Gastrocnemius medialis (tissue), 4 donors: Measurements from ENCODE around the gene NCKAP1. TPM values are rescaled to one million over a fixed set of nuclear protein-coding genes. Genes with fewer than 3 reads are reported as not detected.

Source experiments
- ATAC-seq, 2 donors: fragments of 150-250 bp; one replicate each; pipeline ENCODE4 v1.9.1; 2016
- DNase-seq, 2 donors: peaks; one replicate each; pipeline ENCODE4 v3.0.0-alpha.2; 2019
- H3K27ac ChIP-seq, 4 donors: fragments of 200-600 bp; sonication (generic); 1 replicate in 1 of 4; 2 replicates in 3 of 4; pipeline ENCODE4 v1.5.1; 2016 to 2018; ENCODE audit warnings: mild to moderate bottlenecking in 2 of 4, moderate library complexity in 1 of 4
- H3K27me3 ChIP-seq, 3 donors: fragments of 200-600 bp; sonication (generic) in 2 of 3; 1 replicate in 1 of 3; 2 replicates in 2 of 3; pipeline versions ENCODE4 v1.5.1 to v1.6.0; 2016 to 2019; ENCODE audit warnings: mild to moderate bottlenecking in 1 of 3, moderate library complexity in 1 of 3
- H3K36me3 ChIP-seq, 2 donors: fragments of 200-600 bp; sonication (generic) in 1 of 2; one replicate each; pipeline ENCODE4 v1.5.1; 2017 to 2018
- H3K4me1 ChIP-seq, 2 donors: fragments of 200-600 bp; sonication (generic) in 1 of 2; one replicate each; pipeline ENCODE4 v1.5.1; 2016 to 2017; ENCODE audit warnings: mild to moderate bottlenecking in 2 of 2
- H3K4me3 ChIP-seq, 4 donors: fragments of 200-600 bp; sonication (generic) in 3 of 4; 1 replicate in 1 of 4; 2 replicates in 3 of 4; pipeline ENCODE4 v1.5.1; 2016 to 2019; ENCODE audit warnings: mild to moderate bottlenecking in 2 of 4
- H3K9me3 ChIP-seq, 3 donors: fragments of 200-600 bp; sonication (generic) in 2 of 3; 1 replicate in 1 of 3; 2 replicates in 2 of 3; pipeline ENCODE4 v1.5.1; 2016 to 2019
- POLR2A ChIP-seq, 2 donors: fragments of 450-650 bp; IDR thresholded peaks; one replicate each; pipeline ENCODE4 v1.6.1; 2017; ENCODE audit warnings: antibody characterized with exemption in 2 of 2, mild to moderate bottlenecking in 2 of 2, moderate library complexity in 2 of 2
- in situ Hi-C, 4 donors: fragments of 200-750 bp; cut with MboI; loops; one replicate each; pipeline versions ENCODE4 v1.15.0 to v1.8.0; 2017; ENCODE audit warnings: low sequenced_read_pairs in 4 of 4
- intact Hi-C: fragments of 100-400 bp; cut with DNase I; formaldehyde crosslinking; loops from one replicate; pipeline ENCODE4 v1.15.1; 2023; ENCODE audit warnings: low total_unique reads
- total RNA-seq, 4 donors: library from RNA; depleted of rRNA; stranded (reverse); fragments of >200 nt; gene quantifications; one replicate each; pipeline versions ENCODE4 v1.1.0 to v1.2.3, GENCODE V29; 2016
- TF ChIP-seq, protein P1 (sequence below), 5 experiments: fragments of 450-650 bp in 3 of 5; fragments of 200-600 bp in 2 of 5; sonication (generic) in 2 of 5; IDR thresholded peaks in 4 of 5; conservative IDR thresholded peaks in 1 of 5; 1 replicate in 4 of 5; 2 replicates in 1 of 5; pipeline ENCODE4 v1.5.1; 2016 to 2019; ENCODE audit warnings: antibody characterized with exemption in 5 of 5, mild to moderate bottlenecking in 3 of 5, moderate library complexity in 3 of 5

NCKAP1 gene
- total RNA-seq, 4 donors from 2014 or later, result 152 to 303 (median 168) TPM

DNA sequence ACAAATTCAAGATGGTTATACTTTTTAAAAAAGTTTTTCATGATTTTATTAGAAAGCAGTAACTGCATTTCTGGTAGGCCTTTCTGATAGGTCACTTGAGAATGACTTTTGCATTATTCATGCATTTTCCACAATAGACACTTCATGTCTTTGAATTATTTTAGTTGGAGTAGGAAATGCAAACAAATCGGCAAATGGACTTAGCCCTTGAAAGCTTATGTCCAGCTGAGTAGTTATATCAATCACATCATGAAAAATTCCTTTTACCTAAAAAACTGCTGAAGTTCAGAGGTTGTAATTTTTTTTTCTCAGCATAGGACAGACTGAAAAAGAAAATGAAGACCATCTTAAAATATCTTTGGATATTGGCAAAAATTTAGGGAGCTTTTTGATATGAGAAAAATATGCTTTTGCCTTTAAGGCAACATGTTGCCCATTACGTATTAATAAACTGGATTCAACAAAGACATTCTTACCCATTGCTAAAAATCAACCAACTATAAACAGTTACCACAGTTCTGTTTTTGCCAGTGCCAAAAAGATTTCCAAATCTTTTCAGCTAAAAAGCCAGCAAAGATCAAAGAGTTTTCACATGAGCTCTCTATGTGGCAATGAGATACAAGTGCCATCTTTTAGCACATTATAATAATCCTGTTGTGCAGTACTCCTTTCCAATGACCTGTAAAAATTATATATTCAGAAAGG, 126.3 kb downstream of the NCKAP1 start:
- Histone ChIP-seq H3K4me1 (peaks cover 35 to 52% of the 10 kb centered on the region in 2 donors), H3K36me3 (peaks cover 0 to 24% of the 10 kb centered on the region in 2 donors), H3K9me3 (no peaks in the 10 kb centered on the region), H3K4me3 (no peak overlapping the region), H3K27me3 (no peaks in the 10 kb centered on the region), H3K27ac (peak overlapping the region; percentile 88 to 93 (median 88))
- no peak for DNase-seq
- TF ChIP-seq, protein P1, sequence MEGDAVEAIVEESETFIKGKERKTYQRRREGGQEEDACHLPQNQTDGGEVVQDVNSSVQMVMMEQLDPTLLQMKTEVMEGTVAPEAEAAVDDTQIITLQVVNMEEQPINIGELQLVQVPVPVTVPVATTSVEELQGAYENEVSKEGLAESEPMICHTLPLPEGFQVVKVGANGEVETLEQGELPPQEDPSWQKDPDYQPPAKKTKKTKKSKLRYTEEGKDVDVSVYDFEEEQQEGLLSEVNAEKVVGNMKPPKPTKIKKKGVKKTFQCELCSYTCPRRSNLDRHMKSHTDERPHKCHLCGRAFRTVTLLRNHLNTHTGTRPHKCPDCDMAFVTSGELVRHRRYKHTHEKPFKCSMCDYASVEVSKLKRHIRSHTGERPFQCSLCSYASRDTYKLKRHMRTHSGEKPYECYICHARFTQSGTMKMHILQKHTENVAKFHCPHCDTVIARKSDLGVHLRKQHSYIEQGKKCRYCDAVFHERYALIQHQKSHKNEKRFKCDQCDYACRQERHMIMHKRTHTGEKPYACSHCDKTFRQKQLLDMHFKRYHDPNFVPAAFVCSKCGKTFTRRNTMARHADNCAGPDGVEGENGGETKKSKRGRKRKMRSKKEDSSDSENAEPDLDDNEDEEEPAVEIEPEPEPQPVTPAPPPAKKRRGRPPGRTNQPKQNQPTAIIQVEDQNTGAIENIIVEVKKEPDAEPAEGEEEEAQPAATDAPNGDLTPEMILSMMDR (IDR thresholded peaks at IDR 0.05 in 4 of 5, conservative IDR thresholded peaks at IDR 0.05 in 1 of 5), result no peak
- TF ChIP-seq POLR2A (IDR thresholded peaks at IDR 0.05), result no peak
- intact Hi-C loops (loop anchor here (5.0 kb wide), 1 partner anchor 40 kb away; no protein-coding TSS in a partner anchor), in situ Hi-C loops (no loop called here)
- no peak for ATAC-seq

DNA sequence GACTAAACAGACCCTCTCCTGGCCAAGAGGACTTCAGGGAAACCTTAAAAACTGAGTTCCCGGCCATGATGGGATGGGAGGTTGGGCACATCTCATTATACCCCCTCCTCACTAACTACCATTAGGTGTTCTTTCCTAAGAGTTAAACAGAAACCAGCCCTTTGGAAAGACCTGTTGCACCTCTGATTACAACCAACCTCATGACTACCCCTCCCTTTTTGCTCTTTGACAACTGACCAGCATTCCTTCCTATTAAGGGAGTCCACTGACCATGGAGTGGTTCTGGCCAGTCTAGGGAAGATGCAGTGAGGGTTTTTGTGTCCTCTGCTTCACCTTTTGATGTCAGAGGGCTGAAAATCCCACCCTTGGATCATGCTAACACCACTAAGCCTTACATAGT, 127.3 kb downstream of the NCKAP1 start:
- peak in 1 of 2 donors; percentile 8 for ATAC-seq

DNA sequence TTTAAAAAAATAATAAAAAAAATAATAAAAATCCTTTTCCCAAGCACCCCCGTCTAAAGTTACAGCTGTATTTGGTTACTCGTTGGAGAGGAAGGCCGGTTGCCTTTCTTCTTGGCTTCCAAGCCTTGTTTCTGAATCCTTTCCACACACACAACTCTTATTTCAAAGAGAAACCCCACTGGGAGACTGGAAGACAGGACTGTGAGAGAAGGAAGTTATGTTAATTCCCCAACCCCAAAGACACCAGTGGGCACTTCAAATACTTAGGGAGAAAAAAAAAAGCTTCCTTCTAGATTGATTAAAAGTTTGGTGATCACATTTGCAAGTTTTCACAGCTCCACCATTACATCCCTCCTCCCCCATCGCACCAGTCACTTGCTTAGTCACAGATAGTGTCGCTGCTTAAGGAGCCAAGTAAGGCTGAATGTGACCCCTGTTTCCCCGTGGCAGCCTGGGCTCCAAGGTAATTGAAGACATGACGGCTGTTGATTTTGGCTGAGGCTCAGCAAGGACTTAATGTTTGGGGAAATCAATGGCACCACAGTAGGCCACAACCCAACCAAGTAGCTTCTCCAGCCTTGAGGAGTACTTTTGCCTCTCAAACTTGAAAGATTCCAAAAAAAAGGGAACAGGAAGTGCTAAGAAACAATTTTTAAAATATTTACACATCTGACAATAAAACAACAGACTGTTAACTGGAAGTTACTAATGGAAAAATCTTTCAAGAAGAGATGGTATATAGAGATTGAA, 131.0 kb downstream of the NCKAP1 start:
- DNase-seq (peak; percentile 74 to 93), ATAC-seq (peak; percentile 91 to 95)
- H3K4me3 ChIP-seq, result no peak overlapping the region
- peak overlapping the region; percentile 67 to 93 (median 84) for H3K27ac ChIP-seq
- peaks cover 0 to 21% of the 10 kb centered on the region in 2 donors for H3K36me3 ChIP-seq
- peaks cover 11 to 25% of the 10 kb centered on the region in 2 donors for H3K4me1 ChIP-seq
- no peaks in the 10 kb centered on the region for H3K27me3 ChIP-seq
- TF ChIP-seq, protein P1 (IDR thresholded peaks at IDR 0.05 in 4 of 5, conservative IDR thresholded peaks at IDR 0.05 in 1 of 5), result no peak
- in situ Hi-C loops (no loop called here), intact Hi-C loops (loop anchor here (5.0 kb wide), 1 partner anchor 45 kb away; no protein-coding TSS in a partner anchor)
- H3K9me3 ChIP-seq, result no peaks in the 10 kb centered on the region

More for the DNA sequence above, 127.3 kb downstream of the NCKAP1 start:
- Histone ChIP-seq H3K9me3 (no peaks in the 10 kb centered on the region), H3K36me3 (peaks cover 0 to 24% of the 10 kb centered on the region in 2 donors), H3K4me3 (no peak overlapping the region), H3K27ac (peak overlapping the region; percentile 88 to 93 (median 88)), H3K4me1 (peaks cover 39 to 51% of the 10 kb centered on the region in 2 donors), H3K27me3 (no peaks in the 10 kb centered on the region)
- intact Hi-C loops (loop anchor here (5.0 kb wide), 1 partner anchor 41 kb away; no protein-coding TSS in a partner anchor), in situ Hi-C loops (no loop called here)
- peak in 1 of 2 donors; percentile 30 for DNase-seq
- TF ChIP-seq, protein P1 (IDR thresholded peaks at IDR 0.05 in 4 of 5, conservative IDR thresholded peaks at IDR 0.05 in 1 of 5), result no peak
- TF ChIP-seq POLR2A (IDR thresholded peaks at IDR 0.05), result no peak

DNA sequence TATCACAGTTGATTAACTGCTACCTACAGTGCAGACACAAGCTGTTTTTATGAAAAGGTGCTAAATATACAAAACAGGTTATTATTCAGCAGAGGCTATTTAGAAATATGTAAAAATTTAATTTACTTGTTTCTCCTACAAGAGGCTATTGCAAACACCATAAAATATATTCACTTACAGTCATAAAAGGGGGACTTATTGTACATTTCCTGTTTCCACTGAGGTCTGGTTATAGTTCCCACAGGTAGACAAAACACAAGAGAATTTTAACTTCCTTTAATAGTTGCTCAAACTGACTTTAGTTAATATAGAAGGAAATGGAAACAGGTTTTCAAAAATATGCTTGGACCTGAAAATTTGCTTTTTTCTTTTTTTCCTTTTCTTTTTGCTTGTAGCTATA, 131.8 kb downstream of the NCKAP1 start:
- in situ Hi-C loops (no loop called here), intact Hi-C loops (loop anchor here (5.0 kb wide), 1 partner anchor 44 kb away; no protein-coding TSS in a partner anchor)
- TF ChIP-seq, protein P1 (IDR thresholded peaks at IDR 0.05 in 4 of 5, conservative IDR thresholded peaks at IDR 0.05 in 1 of 5), result no peak
- TF ChIP-seq POLR2A (IDR thresholded peaks at IDR 0.05), result no peak
- peaks cover 5 to 25% of the 10 kb centered on the region in 2 donors for H3K4me1 ChIP-seq
- no peak for DNase-seq
- ATAC-seq, result no peak
- H3K36me3 ChIP-seq, result peaks cover 0 to 21% of the 10 kb centered on the region in 2 donors
- no peaks in the 10 kb centered on the region for H3K9me3 ChIP-seq
- no peaks in the 10 kb centered on the region for H3K27me3 ChIP-seq
- no peak overlapping the region for H3K4me3 ChIP-seq
- peak overlapping the region; percentile 67 to 93 (median 84) for H3K27ac ChIP-seq
